GM12874 (cell line): ENCODE measurements around the gene B4GALT1.

ENCODE experiments used
- CTCF ChIP-seq: IDR thresholded peaks from 2 replicates; pipeline ENCODE4 v1.5.1; 2011; ENCODE audit warnings: low read depth, mild to moderate bottlenecking, control low read depth, low read length, moderate library complexity; ENCODE audit not compliant: insufficient read depth

The B4GALT1 gene

DNA sequence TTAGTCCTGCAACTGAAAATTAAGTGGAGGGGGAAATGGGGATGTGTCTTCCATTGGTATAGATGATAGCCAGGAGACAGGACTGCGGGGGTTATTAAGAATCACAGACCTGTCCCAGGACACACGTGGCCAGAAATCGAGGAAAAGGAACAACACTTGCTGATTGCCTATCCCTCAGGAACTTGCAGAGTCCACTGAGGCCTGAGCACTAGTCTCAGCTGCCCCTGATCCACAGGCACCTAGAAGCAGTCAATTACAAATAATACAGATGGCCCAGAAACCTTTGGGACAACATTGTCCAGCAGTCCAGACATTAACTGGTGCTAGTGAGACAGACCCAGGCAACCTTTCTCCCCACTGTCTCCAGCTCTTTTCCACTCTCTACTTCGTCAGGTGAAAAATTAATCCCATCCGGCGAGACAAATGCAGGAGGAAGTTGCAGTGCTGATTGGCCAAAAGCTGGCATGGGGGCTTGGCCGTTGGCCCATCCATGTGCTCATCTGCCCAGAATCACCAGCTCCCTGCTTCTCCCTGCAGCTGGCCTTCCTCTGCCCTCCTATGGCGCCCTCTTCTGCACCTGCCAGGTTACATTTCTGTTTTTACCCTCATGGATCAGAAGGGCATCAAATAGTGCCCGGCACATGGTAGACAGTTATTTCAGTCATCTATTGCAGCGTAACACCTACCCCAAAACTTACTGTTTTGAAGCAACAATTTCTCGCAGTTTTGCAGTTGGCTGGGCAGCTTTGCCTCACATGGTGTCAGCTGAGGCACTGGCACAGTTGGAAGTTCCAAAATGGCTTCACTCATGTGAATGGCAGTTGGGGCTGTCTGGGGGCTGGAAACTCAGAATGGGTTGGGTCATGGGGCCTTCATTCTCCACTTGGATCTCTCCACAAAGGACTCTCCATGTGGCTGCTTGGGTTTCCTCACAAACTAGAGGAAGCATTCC lies 3.6 kb upstream of the B4GALT1 start:
- TF ChIP-seq CTCF, result 0 out of 2 replicates have a peak, but pooled peaks have one; percentile 39

- TF ChIP-seq CTCF, result no peak
These were observed 1.9 kb upstream of the B4GALT1 start for GRCh38 chr9:33168941-33169544.

- no peak for TF ChIP-seq CTCF
These were observed 881 bp upstream of the B4GALT1 start for GRCh38 chr9:33167972-33168461.

DNA sequence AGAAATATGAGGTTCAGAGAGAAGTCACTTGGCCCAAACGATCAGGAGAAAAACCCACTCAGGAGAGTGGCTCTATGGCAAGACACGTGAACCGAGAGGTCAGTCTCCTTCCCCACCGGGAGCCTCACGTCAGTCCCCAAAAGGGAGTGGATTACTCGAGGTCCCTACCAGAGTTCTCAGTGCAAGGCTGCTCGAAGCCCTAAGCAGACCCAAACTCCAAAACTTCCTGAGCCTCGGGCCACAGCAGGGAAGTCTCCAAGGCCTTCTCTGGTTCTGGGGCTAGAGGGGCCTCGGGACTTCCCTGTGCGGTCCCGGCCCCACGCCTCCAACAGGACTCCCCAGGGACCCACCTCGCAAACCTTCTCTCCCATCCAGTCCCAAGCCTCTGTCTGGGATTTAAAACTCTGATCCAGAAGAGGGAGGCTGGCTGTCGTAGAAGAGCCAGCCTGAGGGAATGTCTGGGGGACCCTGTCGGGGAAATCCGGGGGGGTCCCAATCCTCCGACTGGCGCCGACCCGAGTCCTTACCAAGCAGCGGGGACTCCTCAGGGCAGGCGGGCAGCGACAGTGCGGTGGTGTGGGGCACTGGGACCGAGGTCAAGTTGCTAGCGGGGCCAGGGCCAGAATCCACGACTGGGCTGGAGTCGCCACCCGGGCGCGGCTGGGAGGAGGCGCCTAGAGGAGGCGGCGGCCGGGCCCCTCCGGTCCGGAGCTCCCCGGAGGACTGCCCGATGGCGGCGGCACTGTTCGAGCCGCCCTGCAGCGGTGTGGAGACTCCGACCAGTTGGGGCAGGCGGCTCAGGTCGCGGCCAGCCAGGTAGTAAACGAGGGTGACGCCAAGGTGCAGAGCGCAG lies 679 bp downstream of the B4GALT1 start:
- TF ChIP-seq CTCF, result no peak

GRCh38 chr9:33165263-33166151 lies 1.6 kb downstream of the B4GALT1 start:
- no peak for TF ChIP-seq CTCF

DNA sequence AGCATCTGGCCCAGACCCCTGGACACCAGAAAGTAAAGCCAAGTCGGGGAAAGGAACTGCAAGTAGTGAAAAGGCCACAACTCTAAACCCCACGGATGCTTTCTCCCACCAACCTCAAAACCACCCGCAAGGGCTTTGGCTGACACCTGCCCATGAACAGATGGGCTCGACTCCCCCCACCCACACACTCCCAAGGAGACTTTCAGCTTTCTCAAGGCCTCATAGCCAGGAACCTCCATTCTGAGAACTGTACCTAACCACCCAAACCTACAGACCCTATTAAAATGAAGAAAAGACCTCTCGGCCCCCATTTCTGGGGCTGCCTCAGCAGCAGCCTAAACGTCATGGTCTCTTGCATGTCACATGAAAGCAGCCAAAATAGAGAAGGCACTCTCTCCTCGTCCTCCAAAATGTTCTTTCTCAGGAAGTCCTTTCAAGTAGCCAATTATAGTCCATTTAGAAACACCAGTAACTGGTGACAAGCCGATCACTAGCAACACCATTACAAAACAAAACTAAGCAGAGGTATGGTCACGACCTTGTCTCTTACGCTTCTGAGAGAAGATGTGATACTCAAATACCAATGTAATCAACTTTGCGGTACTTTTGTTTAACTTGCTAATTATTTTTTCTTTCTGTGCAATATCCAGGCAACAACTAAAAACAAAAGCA lies 2.9 kb downstream of the B4GALT1 start:
- TF ChIP-seq CTCF, result no peak
